H9 (cell line): Measurements from ENCODE around the gene PLCB1. TPM values are rescaled to one million over a fixed set of nuclear protein-coding genes. Genes with fewer than 3 reads are reported as not detected.

Experiments used
- DNase-seq: peaks from one replicate; pipeline ENCODE4 v3.0.0-alpha.2; 2017
- H2AFZ ChIP-seq: one replicate; pipeline ENCODE4 v1.6.1; 2013; ENCODE audit warnings: mild to moderate bottlenecking, low read length, control low read depth, moderate library complexity
- H2AK5ac ChIP-seq: 2 replicates; pipeline ENCODE4 v1.6.1; 2013; ENCODE audit warnings: low read length, control low read depth, mixed read lengths; ENCODE audit not compliant: insufficient read length
- H2BK120ac ChIP-seq: one replicate; pipeline ENCODE4 v1.6.1; 2013; ENCODE audit warnings: low read depth, mild to moderate bottlenecking, low read length, control low read depth, inconsistent platforms; ENCODE audit not compliant: poor library complexity, severe bottlenecking
- H2BK12ac ChIP-seq: 2 replicates; pipeline ENCODE4 v1.6.1; 2013; ENCODE audit warnings: low read length, control low read depth, mixed read lengths, low read depth; ENCODE audit not compliant: insufficient read length
- H2BK15ac ChIP-seq: 2 replicates; pipeline ENCODE4 v1.6.1; 2013; ENCODE audit warnings: low read depth, low read length, control low read depth
- H2BK20ac ChIP-seq: one replicate; pipeline ENCODE4 v1.6.1; 2013; ENCODE audit warnings: low read depth, mild to moderate bottlenecking, low read length, control low read depth, inconsistent platforms; ENCODE audit not compliant: poor library complexity, severe bottlenecking
- H2BK5ac ChIP-seq: 2 replicates; pipeline ENCODE4 v1.6.1; 2013; ENCODE audit warnings: low read length, control low read depth, mixed read lengths; ENCODE audit not compliant: insufficient read length
- H3K14ac ChIP-seq: 2 replicates; pipeline ENCODE4 v1.6.1; 2013; ENCODE audit warnings: low read length, control low read depth; ENCODE audit not compliant: insufficient read depth
- H3K18ac ChIP-seq: 2 replicates; pipeline ENCODE4 v1.6.1; 2013; ENCODE audit warnings: low read depth, mild to moderate bottlenecking, mixed read lengths, low read length, control low read depth; ENCODE audit not compliant: insufficient read length
- H3K23ac ChIP-seq: 2 replicates; pipeline ENCODE4 v1.6.1; 2013; ENCODE audit warnings: low read length, control low read depth, mixed read lengths, low read depth; ENCODE audit not compliant: insufficient read length
- H3K23me2 ChIP-seq: 2 replicates; pipeline ENCODE4 v1.6.1; 2013; ENCODE audit warnings: low read depth, mild to moderate bottlenecking, mixed read lengths, low read length, control low read depth; ENCODE audit not compliant: insufficient read length, poor library complexity, severe bottlenecking
- H3K27ac ChIP-seq: 2 replicates; pipeline ENCODE4 v1.5.1; 2013; ENCODE audit warnings: low read length, control low read depth, mixed read lengths, low read depth; ENCODE audit not compliant: insufficient read length
- H3K27me3 ChIP-seq: 2 replicates; pipeline ENCODE4 v1.6.1; 2013; ENCODE audit warnings: low read length, control low read depth, inconsistent platforms; ENCODE audit not compliant: insufficient read depth
- H3K4ac ChIP-seq: 2 replicates; pipeline ENCODE4 v1.6.1; 2013; ENCODE audit warnings: low read depth, mild to moderate bottlenecking, control low read depth, inconsistent platforms, low read length, moderate library complexity
- H3K4me1 ChIP-seq: 2 replicates; pipeline ENCODE4 v1.6.1; 2013; ENCODE audit warnings: low read length, control low read depth, inconsistent platforms; ENCODE audit not compliant: insufficient read depth
- H3K4me2 ChIP-seq: 2 replicates; pipeline ENCODE4 v1.6.1; 2013; ENCODE audit warnings: low read length, control low read depth, mixed read lengths; ENCODE audit not compliant: insufficient read length, insufficient read depth
- H3K56ac ChIP-seq: 2 replicates; pipeline ENCODE4 v1.6.1; 2013; ENCODE audit warnings: low read depth, mild to moderate bottlenecking, mixed read lengths, low read length, control low read depth; ENCODE audit not compliant: insufficient read length
- H3K79me1 ChIP-seq: 2 replicates; pipeline ENCODE4 v1.6.1; 2013; ENCODE audit warnings: low read depth, mild to moderate bottlenecking, moderate library complexity, low read length, control low read depth, inconsistent platforms; ENCODE audit not compliant: insufficient read depth, poor library complexity, severe bottlenecking
- H3K79me2 ChIP-seq: 2 replicates; pipeline ENCODE4 v1.6.1; 2013; ENCODE audit warnings: low read length, control low read depth, inconsistent platforms; ENCODE audit not compliant: insufficient read depth
- H3K9ac ChIP-seq: 2 replicates; pipeline ENCODE4 v1.6.1; 2013; ENCODE audit warnings: low read length, control low read depth, mixed read lengths; ENCODE audit not compliant: insufficient read length; ENCODE audit errors: extremely low read depth
- H3K9me3 ChIP-seq: one replicate; pipeline ENCODE4 v1.6.1; 2013; ENCODE audit warnings: low read depth, low read length, inconsistent platforms; ENCODE audit not compliant: control insufficient read depth
- H3T11ph ChIP-seq: one replicate; pipeline ENCODE4 v1.6.1; 2013; ENCODE audit warnings: mild to moderate bottlenecking, low read length, control low read depth, inconsistent platforms
- H4K20me1 ChIP-seq: one replicate; pipeline ENCODE4 v1.6.1; 2013; ENCODE audit not compliant: control insufficient read depth, insufficient read length, insufficient read depth
- H4K5ac ChIP-seq: 2 replicates; pipeline ENCODE4 v1.6.1; 2013; ENCODE audit warnings: low read depth, mild to moderate bottlenecking, mixed read lengths, low read length, control low read depth; ENCODE audit not compliant: insufficient read length
- H4K8ac ChIP-seq: replicated peaks from 2 replicates; pipeline ENCODE4 v1.6.1; 2013; ENCODE audit warnings: low read length, control low read depth, mixed read lengths, low read depth; ENCODE audit not compliant: insufficient read length
- H4K91ac ChIP-seq: 2 replicates; pipeline ENCODE4 v1.6.1; 2013; ENCODE audit warnings: low read depth, mild to moderate bottlenecking, moderate library complexity, mixed read lengths, low read length, control low read depth; ENCODE audit not compliant: insufficient read length
- H3K27ac Mint-ChIP-seq, 3 experiments: 2 replicates in 2 of 3; 3 replicates in 1 of 3; pipeline ENCODE4 v1.8.0; 2020 to 2021; ENCODE audit warnings: mixed read lengths in 3 of 3, mild to moderate bottlenecking in 1 of 3, moderate library complexity in 1 of 3
- H3K27me3 Mint-ChIP-seq: 2 replicates; pipeline ENCODE4 v1.8.0; 2021; ENCODE audit warnings: low read depth, mild to moderate bottlenecking, moderate library complexity, mixed read lengths
- H3K36me3 Mint-ChIP-seq, 3 experiments: 2 replicates in 2 of 3; 3 replicates in 1 of 3; pipeline ENCODE4 v1.8.0; 2020 to 2021; ENCODE audit warnings: low read depth in 3 of 3, mixed read lengths in 3 of 3; ENCODE audit not compliant: insufficient read depth in 1 of 3
- H3K4me1 Mint-ChIP-seq, 2 experiments: 2 replicates each; pipeline ENCODE4 v1.8.0; 2020; ENCODE audit warnings: mixed read lengths in 2 of 2
- H3K4me3 Mint-ChIP-seq, 2 experiments: 2 replicates in 1 of 2; 3 replicates in 1 of 2; pipeline ENCODE4 v1.8.0; 2020 to 2021; ENCODE audit warnings: mild to moderate bottlenecking in 2 of 2, mixed read lengths in 2 of 2, moderate library complexity in 1 of 2
- H3K9me3 Mint-ChIP-seq, 2 experiments: 2 replicates in 1 of 2; 3 replicates in 1 of 2; pipeline ENCODE4 v1.8.0; 2020; ENCODE audit warnings: mild to moderate bottlenecking in 2 of 2, mixed read lengths in 2 of 2, moderate library complexity in 1 of 2
- total RNA-seq: library from RNA; stranded (reverse); gene quantifications from 2 replicates; pipeline ENCODE4 v1.2.1, GENCODE V29; 2021
- TF ChIP-seq, protein P1 (sequence below): fragments of 200-600 bp; sonication (generic); conservative IDR thresholded peaks from 3 replicates; pipeline ENCODE4 v1.8.0; 2021; ENCODE audit warnings: antibody characterized with exemption, mild to moderate bottlenecking

The PLCB1 gene
- total RNA-seq, 1 experiment from 2014 or later, result 11.5 TPM

DNA sequence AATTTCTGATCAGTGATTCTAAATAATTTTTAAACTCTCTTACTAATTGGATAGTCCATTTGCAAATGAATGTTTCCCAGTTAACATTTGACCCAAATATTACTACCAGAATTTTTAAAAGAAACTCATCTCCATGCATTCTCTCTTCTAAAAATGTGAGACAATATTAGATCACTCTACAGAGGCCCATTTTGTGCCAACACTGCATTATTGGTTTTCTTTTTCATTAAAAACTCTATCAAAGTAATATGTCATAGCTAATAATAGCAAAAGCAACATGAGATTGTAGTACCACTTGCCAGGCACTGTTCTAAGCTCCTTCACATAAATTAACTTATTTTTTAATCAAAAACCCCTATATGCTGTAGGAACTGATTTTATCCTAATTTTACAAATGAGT is 591.2 kb downstream of the PLCB1 start:
- Histone ChIP-seq H3T11ph (no peak overlapping the region), H4K5ac (no peak overlapping the region), H3K23me2 (no peaks in the 10 kb centered on the region), H3K18ac (no peak overlapping the region), H3K4me1 (no peaks in the 10 kb centered on the region), H2AFZ (no peak overlapping the region), H2BK120ac (no peak overlapping the region), H3K27me3 (no peaks in the 10 kb centered on the region), H3K56ac (no peak overlapping the region), H4K91ac (no peak overlapping the region), H3K79me2 (no peaks in the 10 kb centered on the region), H3K4me2 (no peak overlapping the region), H2BK20ac (no peak overlapping the region), H2BK5ac (no peak overlapping the region), H3K79me1 (no peaks in the 10 kb centered on the region), H3K9ac (no peak overlapping the region), H3K4ac (no peak overlapping the region), H2BK15ac (no peak overlapping the region), H3K9me3 (no peaks in the 10 kb centered on the region), H2AK5ac (no peak overlapping the region), H4K8ac (no peak overlapping the region), H4K20me1 (no peaks in the 10 kb centered on the region), H2BK12ac (no peak overlapping the region), H3K23ac (no peak overlapping the region), H3K14ac (no peak overlapping the region), H3K27ac (no peak overlapping the region)
- no peak overlapping the region for H3K27ac Mint-ChIP-seq
- DNase-seq, result no peak
- H3K9me3 Mint-ChIP-seq, result no peaks in the 10 kb centered on the region
- H3K27me3 Mint-ChIP-seq, result no peaks in the 10 kb centered on the region
- H3K4me3 Mint-ChIP-seq, result no peak overlapping the region
- H3K36me3 Mint-ChIP-seq, result no peaks in the 10 kb centered on the region
- no peaks in the 10 kb centered on the region for H3K4me1 Mint-ChIP-seq
- TF ChIP-seq, protein P1, sequence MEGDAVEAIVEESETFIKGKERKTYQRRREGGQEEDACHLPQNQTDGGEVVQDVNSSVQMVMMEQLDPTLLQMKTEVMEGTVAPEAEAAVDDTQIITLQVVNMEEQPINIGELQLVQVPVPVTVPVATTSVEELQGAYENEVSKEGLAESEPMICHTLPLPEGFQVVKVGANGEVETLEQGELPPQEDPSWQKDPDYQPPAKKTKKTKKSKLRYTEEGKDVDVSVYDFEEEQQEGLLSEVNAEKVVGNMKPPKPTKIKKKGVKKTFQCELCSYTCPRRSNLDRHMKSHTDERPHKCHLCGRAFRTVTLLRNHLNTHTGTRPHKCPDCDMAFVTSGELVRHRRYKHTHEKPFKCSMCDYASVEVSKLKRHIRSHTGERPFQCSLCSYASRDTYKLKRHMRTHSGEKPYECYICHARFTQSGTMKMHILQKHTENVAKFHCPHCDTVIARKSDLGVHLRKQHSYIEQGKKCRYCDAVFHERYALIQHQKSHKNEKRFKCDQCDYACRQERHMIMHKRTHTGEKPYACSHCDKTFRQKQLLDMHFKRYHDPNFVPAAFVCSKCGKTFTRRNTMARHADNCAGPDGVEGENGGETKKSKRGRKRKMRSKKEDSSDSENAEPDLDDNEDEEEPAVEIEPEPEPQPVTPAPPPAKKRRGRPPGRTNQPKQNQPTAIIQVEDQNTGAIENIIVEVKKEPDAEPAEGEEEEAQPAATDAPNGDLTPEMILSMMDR, result no peak
